ENCODE results near the gene WWC1.
A peak's percentile ranks its signal among the peaks of the same experiment; 100 is the strongest.

The WWC1 gene

DNA sequence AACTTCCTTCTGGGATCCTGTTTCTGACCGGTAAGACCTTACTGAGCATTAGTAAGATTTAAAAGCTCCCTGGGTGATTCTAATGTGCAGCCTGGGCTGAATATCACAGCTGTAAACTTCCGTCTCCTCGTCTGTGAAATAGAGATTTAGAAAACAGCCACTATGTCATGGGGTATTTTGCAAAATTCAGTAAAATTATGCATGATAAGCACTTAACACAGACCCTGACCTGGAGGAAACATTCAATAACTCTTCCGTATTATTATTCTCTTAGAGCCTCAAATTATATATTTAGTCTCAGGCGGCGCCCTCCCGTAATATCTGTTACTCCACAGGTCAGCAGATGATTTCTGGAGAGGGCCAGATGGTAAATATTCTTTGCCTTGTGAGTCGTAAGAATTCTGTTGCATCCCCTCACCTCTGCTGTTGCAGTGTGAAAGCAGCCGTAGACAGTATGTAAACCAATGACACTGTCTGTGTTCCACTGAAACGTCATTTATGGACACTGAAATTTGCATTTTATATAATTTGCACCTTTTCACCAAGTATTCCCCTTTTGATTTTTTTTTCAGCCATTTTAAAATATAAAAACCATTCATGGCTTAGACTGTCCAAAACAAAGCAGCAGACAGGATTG is 155.7 kb downstream of the WWC1 start:
- DNase-seq (ENCODE audit: low read depth), result no peak

- no peak for DNase-seq (ENCODE audit: low read depth)
These were observed 156.4 kb downstream of the WWC1 start for GRCh38 chr5:168447808-168448207.

DNA sequence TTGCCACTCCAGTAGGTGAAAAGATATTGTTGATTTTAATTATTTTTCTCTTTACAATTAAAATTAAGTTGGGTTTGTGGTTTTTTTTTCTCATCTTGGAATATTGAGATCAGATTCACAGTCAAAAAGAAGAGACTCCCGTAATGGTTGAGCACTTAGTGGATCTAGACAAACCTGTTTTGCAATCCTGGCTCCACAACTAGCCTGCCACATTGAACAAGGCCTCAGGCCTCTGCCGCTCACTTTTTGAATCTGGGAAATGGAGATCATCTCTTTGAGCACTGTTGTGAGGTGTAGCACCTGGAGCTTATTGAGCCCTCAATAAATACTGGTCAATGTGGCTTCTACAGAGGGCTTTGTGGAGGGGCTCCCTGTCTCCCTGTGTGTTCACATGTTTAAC is 157.7 kb downstream of the WWC1 start:
- DNase-seq (ENCODE audit: low read depth), result no peak

DNA sequence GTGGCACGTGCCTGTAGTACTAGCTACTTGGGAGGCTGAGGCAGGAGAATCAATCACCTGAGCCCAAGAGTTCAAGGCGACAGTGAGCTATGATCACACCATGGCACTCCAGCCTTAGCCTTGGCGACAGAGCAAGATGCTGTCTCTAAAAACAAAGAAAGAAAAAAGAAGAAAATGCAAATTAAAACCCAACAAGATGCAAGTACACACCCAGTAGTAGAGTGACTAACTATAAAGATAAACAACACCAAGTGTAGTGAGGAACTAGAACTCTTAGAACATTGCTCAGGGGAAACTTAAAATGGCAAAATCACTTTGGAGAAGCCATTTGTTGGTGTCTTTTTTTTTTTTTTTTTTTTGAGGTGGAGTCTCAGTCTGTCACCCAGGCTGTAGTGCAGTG is 160.1 kb downstream of the WWC1 start:
- DNase-seq (ENCODE audit: low read depth), result no peak

DNA sequence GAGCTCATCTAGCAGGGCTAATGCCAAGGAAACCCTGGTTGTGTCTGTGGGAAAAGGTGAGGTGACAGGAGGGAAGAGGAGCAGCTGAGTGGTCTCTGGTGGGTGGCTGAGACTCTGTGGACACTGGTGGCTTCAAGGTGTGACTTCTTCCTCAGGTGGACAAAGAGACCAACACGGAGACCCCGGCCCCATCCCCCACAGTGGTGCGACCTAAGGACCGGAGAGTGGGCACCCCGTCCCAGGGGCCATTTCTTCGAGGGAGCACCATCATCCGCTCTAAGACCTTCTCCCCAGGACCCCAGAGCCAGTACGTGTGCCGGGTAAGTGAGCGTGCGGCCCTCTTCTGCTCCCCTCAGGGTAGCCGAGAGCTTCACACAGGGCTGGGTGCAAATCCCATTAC is 163.8 kb downstream of the WWC1 start:
- no peak for DNase-seq (ENCODE audit: low read depth)

DNA sequence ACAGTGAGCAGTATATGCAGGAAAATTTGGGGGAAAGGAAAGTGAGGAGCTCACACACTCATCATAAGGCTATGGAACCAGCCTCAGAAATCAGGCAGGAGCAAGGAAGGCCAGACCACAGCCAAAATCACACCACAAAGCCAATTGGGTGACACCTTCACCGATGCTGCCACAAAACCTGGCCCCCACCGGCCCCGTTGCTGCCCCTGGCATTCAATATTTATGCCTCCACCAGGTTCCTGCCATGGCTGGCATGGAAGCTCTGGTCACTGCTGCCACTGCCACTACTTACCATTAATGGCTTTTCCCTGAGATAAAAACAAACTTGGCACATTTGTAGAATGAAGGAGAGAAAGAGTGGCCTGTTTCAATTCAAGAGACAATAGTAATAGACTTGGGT is 166.1 kb downstream of the WWC1 start:
- DNase-seq (ENCODE audit: low read depth), result no peak

DNA sequence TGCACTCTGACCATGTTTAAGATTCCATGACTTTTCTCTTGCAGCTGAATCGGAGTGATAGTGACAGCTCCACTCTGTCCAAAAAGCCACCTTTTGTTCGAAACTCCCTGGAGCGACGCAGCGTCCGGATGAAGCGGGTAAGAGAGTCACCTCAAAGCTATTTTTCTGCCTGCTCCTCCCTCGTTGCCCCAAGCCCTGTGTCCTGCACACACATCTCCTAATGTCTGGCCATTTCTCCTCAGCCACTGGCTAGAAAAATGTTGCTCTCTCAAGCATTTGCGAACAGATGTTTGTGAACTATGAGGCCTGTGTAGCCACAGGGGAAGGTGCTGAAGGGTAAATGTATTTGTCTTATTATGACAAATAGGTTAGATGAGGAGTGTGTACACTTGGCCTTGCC is 169.2 kb downstream of the WWC1 start:
- no peak for DNase-seq (ENCODE audit: low read depth)

DNA sequence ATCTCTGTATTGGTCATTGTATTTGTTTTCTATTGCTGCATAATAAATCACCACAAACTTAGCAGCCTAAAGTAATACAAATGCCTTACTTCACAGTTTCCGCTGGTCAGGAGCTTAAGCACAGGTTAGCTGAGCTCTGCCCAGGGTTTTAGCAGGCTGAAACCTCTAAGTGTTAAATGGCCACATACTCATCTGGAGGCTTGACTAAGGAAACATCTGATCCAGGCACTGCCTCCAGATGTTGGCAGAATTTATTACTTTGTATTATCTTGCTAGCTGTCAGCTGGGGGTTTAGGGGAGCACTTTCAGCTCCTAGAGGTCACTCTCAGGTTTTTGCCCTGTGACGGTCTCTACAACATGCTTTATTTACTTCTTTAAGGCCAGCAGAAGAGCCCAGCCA is 171.6 kb downstream of the WWC1 start:
- no peak for DNase-seq (ENCODE audit: low read depth)

- no peak for DNase-seq (ENCODE audit: low read depth)
These were observed 172.8 kb downstream of the WWC1 start for GRCh38 chr5:168464214-168464613.

DNA sequence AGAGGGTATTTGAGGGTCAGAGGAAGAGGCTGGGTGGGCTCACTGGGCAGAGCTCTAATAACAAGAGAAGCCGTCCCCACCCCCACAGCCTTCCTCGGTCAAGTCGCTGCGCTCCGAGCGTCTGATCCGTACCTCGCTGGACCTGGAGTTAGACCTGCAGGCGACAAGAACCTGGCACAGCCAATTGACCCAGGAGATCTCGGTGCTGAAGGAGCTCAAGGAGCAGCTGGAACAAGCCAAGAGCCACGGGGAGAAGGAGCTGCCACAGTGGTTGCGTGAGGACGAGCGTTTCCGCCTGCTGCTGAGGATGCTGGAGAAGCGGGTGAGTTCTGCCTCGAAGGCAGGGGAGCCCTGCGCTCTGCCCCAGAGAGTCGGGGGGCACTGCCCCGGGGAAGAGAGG is 173.2 kb downstream of the WWC1 start:
- DNase-seq (ENCODE audit: low read depth), result no peak

DNA sequence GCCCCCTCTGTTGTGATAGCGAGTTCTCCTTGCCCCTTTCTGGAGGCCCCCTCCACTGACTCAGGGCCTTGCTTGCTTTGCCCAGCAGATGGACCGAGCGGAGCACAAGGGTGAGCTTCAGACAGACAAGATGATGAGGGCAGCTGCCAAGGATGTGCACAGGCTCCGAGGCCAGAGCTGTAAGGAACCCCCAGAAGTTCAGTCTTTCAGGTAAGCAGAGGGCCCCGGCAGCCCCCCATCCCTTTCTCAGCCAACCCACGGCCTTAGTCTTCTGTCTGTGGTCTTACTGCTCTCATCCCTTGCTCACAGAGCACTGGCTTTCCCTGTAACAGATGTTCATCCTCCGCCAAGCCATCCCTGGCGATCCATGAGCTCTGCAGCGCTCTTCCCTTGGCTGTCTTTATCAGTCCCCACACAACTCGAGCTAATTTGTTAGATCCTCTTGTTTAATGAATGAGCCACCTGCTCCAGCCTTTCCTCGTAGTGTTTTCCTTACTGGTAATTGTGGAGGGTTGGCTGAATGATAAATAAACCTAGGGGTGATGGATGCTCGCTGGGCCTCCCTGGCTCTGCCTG is 176.4 kb downstream of the WWC1 start:
- DNase-seq (ENCODE audit: low read depth), result no peak

DNA sequence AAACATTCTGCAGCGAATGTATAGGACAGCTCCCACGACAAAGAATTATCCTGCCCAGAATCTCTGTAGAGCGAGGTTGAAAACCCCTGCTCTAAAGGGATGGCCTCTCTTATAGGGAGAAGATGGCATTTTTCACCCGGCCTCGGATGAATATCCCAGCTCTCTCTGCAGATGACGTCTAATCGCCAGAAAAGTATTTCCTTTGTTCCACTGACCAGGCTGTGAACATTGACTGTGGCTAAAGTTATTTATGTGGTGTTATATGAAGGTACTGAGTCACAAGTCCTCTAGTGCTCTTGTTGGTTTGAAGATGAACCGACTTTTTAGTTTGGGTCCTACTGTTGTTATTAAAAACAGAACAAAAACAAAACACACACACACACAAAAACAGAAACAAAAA is 177.4 kb downstream of the WWC1 start:
- peak; percentile 79 for DNase-seq (ENCODE audit: low read depth)

DNA sequence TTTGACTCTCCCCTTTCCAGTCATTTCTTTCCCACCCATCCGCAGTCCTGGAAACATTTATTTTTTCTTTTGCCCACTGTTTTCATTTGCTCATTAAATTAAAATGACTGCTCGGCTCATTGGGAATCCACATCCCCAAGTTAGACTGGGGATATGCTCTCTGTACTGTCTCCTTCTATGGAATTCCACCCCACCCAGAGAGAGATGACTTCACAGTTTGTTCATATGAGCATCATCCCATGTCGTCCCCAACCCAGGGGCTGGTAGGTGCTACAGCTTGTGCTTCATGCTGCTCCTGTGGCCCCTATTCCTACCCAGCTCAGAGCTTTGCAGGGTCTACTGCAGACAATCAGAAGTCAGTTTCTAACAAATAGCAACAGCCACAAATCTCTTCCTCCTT is 178.4 kb downstream of the WWC1 start:
- DNase-seq (ENCODE audit: low read depth), result peak; percentile 27

- DNase-seq (ENCODE audit: low read depth), result peak; percentile 84
These were observed 180.3 kb downstream of the WWC1 start for GRCh38 chr5:168471785-168472184.

DNA sequence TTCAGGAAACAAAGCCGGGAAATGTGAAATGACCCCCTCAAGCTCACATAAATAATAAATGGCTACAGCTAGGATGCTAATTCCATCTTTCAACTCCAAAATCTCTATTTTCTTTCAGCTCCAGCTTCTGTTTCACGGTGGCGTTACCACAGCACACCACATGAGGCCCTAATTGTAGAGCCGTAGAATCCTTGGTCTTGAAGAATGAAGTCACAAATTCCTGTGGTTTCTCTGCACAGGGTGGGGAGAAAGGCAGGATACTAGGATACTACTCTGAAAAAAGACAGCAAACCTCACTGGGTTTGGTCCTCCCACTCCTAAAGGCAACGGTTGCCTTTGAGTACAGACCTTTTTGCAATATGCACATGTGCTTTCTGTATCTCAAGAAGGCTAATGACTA is 180.9 kb downstream of the WWC1 start:
- peak; percentile 95 for DNase-seq (ENCODE audit: low read depth)

- no peak for DNase-seq (ENCODE audit: low read depth)
These were observed 182.9 kb downstream of the WWC1 start for GRCh38 chr5:168474319-168474718.

- DNase-seq (ENCODE audit: low read depth), result no peak
These were observed 185.6 kb downstream of the WWC1 start for GRCh38 chr5:168477060-168477459.

GRCh38 chr5:168479166-168479565 is 187.7 kb downstream of the WWC1 start:
- peak; percentile 64 for DNase-seq (ENCODE audit: low read depth)

DNA sequence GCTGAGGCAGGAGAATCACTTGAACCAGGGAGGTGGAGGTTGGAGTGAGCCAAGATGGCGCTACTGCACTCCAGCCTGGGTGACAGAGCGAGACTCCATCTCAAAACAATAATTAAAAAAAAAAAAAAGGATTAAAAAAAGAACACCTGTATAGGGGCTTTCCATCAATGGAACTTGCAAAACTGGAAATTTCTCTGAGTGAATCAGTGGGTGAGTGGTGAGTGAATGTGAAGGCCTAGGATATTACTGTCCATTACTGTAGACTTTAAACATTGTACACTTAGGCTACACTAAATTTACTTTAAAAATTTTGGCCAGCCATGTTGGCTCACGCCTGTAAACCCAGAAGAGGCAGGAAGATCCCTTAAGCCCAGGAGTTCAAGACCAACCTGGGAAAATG is 189.2 kb downstream of the WWC1 start:
- no peak for DNase-seq (ENCODE audit: low read depth)

DNA sequence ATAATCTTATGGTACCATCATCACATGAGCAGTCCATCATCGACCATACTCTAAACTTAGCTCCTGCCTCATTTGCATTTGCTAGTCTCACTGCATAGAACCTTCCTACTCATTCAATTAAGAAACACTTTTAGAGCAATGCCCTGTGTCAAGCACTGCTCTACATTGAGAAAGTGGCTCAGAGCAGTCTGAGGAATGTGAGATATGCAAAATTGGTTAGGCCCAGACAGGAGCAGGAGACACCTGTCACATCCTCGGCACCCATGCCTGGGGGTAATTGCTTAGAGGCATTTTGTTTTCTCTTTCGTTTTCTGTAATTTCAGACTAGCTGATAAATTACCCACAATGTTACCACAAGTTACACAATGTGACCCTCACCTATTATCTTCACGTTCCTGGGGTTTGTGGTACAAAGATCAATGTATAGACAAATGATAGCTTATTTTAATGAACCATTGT is 189.9 kb downstream of the WWC1 start:
- DNase-seq (ENCODE audit: low read depth), result no peak

GRCh38 chr5:168482361-168482760 is 190.9 kb downstream of the WWC1 start:
- no peak for DNase-seq (ENCODE audit: low read depth)

DNA sequence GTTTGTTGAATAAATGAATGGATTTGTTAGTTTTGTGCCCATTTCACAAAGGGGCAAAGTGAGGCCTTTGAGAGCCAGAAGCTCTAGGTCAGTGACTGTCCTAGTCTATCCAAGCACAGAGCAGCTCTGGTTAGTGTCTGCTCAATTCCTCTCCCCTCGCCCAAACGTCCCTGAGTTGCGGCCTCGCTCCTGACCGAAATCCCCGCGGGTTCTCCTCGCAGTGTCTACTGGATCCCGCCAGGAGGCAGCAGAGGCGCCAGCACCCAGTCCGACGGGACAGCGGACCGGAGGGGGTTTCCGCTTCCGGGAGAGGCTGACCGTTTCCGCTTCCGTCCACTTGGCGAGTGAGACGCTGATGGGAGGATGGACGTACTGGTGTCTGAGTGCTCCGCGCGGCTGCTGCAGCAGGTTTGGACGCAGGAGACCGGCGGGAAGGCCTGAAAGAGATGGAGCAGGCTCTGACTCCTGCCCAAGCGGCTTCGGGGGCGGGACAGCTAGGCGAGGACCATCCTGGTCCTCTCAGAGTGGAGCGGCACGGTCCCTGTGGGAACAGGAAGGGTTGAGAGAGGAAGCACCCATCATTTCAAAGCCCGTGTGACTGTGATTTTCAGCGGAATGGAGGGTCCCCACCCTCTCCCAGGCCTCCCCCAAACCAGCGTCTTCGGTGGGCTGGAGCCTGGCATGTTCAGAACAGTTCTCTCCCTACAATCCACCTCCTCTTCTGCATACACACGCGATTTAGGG is 194.9 kb downstream of the WWC1 start, which contains the start of gene RARS1:
Gene RARS1 (plus strand): TSS at position 336 of the 744 bp plus-strand sequence. CDS start 28 bp downstream, at position 364.
- DNase-seq (ENCODE audit: low read depth), result peak; percentile 95

DNA sequence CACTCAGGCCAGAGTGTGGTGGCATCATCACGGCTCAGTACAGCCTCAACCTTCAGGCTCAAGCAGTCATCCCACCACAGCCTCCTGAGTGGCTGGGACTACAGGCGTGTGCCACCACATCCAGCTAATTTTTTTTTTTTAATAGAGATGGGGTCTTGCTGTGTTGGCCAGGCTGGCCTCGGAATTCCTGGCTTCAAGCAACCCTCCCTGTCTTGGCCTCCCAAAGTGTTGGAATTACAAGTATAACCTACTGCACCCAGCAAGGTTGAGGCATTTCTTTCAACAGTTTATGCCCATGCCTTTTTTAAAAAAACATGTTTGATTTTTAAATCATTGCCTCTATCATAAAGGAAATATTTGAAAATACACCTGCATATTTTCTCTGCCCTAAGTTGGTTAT is 197.6 kb downstream of the WWC1 start:
- no peak for DNase-seq (ENCODE audit: low read depth)
